Left lobe of liver (tissue), 2 donors: ENCODE measurements around the gene PCSK6. TPM values are rescaled to one million over a fixed set of nuclear protein-coding genes. Genes with fewer than 3 reads are reported as not detected.

Experiments used
- ATAC-seq: fragments of 200-7000 bp; cut with Tn5 transposase; one replicate; pipeline ENCODE4 v1.9.1; 2020; ENCODE audit warnings: mild to moderate bottlenecking, moderate library complexity
- DNase-seq: peaks from one replicate; pipeline ENCODE4 v3.0.0-alpha.2; 2020; ENCODE audit warnings: low spot score
- total RNA-seq: library from RNA; stranded (reverse); gene quantifications from one replicate; pipeline ENCODE4 v1.2.1, GENCODE V29; 2021
- donor health status: DM: no; HTN: no; CAD: no; lungs with moderate emphysema.
- donor health status: DM: no; HTN: yes; CAD: no.

The PCSK6 gene
- total RNA-seq, 1 donor from 2014 or later, result 180 TPM

DNA sequence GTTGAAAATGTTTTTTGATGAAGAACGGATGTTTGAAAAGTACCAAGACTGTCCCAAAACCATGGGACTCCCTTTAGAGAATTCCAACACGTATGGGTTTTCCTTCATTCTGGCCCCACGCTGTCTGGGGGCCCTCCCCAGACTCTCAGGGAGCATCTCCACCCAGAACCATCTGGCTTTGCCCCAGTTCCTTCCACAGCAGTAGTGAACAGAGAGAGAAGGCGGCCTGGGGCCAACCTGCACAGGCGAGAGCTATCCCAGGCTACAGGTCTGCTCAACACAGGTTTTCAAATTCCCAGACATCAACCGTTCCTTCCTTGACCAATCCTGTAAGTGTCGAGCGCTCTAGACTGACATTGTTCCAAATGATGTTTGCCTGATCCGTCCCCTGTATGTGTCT lies 101.9 kb downstream of the PCSK6 start:
- no peak for ATAC-seq
- DNase-seq, result no peak

DNA sequence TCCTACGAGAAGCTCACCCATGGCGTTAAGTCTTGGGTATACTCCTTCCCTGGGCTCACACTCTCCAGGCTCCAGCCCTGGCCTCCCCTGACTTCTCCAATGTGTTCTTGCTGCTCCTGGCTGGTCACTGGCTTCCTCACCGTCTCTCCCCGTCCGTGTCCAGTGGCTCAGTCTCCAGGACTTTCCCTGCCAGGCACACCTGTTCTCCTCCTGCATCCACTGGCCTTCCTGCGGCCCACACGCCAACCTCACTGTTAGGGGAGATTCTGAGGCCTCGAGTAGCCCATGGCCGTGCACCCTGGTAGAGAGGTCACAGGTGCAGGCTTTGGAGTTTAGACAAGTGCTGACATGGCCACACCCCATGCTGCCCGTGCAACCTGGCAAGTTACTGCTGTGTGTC lies 102.5 kb downstream of the PCSK6 start:
- ATAC-seq (no peak), DNase-seq (no peak)

DNA sequence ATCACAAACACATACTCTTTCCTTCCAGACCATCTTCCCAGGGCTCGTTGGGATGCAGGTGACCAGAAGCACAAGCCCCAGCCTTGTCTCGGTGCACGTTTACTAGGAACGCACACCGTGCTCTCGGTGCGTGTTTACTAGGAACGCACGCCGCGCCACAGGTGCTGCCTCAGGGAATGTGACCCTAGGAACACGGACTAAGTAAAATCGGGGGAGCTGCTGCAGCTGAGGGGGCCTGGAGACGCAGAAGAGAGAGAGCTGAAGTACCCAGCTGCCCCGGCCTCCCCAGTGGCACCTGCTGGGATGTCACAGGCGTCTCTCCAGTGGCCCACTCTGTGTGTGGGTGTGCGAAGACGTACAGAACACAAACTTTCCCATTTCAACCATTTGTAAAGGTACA lies 103.5 kb downstream of the PCSK6 start:
- DNase-seq, result no peak
- ATAC-seq, result no peak

DNA sequence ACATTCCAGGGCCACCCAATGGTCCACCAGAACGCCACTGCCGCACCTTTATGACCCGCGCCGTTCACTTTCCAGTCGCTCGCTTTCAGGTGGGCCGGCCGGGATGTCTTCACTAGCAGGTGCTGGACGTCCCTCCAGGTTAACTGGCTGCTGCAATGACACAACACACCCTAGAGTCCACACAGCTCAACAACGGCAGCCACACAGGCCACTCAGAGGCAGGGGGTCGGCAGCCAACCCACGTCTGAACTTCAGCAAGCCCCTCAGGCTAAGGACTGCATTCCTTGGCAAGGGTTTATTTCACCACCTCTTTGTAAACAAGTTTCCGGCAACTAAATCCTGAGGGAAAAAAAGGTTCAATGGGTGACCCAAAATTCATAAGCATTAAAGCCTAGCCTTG lies 105.2 kb downstream of the PCSK6 start:
- no peak for DNase-seq
- no peak for ATAC-seq

DNA sequence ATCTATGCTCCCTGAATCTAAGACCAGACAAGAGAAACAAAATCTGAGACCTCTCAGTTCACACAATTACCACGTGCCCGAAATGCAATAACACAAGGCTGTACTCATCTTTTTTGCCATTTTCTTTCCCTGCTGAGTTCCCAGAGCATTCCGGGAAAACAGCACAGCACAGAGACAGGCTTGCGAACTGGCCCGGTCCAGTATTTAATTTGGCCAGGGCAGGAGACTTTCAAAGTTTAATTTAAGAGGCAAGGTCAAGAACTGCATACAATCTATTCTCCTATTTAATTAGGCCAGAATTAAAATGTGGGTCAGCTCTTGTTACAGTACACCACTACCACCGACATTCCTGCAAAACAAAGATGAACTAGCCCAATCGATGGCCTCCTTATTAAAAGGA lies 107.0 kb downstream of the PCSK6 start:
- ATAC-seq (peak; percentile 74), DNase-seq (peak; percentile 60)

DNA sequence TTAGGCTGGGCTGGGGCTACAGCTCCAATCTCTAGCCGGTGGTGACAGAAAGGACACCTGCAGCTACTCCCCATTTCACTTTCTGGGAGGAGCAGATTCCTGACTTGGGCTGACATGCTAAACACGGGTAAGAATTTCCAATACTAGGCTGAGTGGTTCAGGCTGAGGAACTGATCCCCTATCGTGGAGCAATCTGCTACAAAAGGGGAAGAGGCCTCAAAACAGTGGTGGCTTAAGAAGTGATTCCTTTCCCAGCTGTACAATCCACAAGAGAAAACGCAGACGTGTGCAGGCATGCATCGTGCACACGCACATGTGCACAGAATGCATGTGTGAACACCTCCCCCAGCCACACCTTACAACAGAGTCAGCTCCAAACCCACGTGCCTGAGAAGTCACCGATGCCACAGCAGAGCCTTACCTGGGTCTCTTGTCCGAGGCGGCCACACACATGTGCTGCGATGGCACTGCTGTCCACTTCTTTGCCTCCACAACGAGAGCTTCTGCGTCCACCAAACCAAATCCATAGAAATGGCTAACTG lies 107.8 kb downstream of the PCSK6 start:
- DNase-seq, result no peak
- no peak for ATAC-seq

DNA sequence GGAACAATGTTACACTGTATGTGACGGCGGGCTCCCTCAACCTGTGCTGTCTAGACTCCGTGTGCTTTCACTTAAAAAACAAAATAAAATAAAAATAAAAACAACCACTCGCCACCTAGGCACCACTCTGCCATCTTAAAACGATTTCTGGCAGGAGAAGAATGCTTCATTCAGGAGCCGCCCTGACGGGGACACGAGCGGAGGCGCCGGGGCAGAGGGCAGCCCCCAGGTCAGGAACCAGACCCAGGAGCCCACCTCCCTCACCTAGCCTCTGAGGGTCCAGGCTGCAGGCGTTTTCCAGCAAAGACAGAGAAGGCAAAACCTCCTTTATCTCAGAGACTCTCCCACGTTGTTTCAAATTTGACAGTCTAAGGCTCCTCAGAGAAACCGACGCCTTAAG lies 109.4 kb downstream of the PCSK6 start:
- no peak for ATAC-seq
- no peak for DNase-seq

DNA sequence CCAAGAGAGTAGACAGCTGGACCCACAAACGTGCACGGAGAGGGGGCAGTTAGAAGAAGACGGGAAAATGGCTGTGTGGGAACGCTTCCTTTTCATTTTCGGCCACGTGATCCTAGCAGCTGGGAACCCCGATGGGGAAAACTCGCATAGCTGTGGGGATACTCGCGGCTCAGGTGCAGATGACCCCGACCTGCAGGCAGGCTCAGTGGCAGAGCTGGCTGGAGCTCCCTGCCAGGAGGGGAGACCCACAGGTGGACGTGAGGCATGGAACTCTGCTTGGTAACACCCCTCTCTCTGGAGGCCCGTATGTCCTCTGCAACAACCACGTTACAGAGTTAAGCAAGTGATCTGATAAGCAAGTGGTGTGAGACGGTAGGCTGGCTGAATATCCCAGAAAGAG lies 109.9 kb downstream of the PCSK6 start:
- no peak for DNase-seq
- ATAC-seq, result no peak

DNA sequence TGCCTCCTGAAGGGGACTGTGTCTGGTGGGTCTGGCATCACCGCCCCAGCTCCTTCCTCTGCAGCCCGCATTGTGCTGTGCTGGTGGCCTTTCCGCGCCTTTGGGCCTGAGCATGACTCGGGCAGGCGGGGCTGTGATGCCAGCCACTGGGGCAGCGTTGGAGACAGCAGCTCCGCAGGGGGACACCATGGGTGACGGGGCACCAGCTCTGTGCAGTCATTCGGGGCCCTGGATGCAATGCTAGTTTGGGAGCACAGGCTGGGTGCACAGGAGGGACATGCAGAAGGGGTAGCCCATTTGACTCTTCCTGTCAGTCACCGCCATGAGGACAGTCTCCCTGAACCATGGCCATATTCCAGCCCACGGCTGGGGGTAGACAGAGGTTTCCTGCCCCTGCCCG lies 110.6 kb downstream of the PCSK6 start:
- DNase-seq (no peak), ATAC-seq (no peak)

DNA sequence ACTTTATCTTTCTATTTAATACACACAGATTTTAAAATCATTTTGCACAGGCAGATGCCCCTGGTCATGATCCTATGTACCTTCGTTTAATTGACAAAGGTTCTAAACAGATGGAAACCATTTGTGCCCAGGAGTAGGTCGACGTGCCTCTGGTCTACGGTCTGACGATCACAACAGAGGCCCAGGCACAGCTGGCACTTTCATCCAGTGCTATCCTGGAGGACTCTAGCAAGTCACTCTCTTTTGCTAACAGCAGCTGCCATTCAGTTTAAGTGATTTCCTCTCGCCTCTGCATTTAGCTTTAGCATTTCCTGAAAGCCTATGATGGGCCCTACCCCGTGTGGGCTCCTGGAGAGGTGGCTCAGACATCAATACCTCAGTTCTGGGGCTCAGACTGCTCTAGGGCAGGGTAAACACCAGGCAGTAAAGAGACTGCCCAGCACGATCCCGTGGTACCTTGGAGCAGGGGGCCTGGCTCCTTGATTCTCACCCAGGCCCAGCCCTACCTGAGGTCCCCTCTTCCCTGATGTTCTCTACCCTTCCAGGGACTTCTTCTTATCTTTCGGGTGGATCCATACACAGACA lies 111.2 kb downstream of the PCSK6 start:
- DNase-seq (no peak), ATAC-seq (no peak)

DNA sequence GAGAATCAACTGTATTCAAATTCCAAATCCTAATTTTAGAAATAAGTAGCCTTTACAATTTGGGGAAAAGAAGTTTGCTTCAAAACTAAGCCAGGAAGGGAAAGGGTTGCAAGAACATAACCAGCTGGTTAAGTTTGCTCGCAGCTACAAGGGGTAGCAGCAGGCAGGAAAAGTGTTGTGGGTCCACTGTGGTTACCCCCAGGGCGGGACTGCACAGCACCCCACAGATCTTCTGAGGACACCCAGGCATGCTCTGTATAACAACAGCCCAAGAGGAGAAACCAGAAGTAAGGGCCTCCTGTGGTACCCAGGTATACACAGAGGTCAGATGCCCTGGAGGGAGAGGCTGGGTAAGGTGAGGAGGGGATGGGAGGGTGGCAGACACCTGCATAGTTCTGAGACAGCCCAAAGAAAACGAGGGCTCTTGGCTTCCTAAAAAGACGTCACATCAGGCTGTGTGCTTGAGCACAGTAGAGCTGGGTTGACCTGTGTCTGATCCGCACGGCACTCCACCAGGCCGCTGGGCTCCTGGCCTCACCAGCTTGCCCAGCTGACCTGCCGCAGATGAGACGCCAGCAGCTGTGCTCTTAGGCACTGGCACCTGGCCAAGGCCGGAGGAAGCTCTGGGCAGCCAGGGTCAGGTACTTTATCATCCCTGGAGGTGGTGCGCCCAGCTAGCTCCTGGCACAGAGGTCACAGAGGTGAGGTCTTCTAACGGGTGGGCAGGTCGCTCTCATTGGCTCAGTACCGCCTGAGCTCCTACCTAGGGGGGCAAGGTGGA lies 112.7 kb downstream of the PCSK6 start:
- ATAC-seq (peak; percentile 85), DNase-seq (peak; percentile 76)

DNA sequence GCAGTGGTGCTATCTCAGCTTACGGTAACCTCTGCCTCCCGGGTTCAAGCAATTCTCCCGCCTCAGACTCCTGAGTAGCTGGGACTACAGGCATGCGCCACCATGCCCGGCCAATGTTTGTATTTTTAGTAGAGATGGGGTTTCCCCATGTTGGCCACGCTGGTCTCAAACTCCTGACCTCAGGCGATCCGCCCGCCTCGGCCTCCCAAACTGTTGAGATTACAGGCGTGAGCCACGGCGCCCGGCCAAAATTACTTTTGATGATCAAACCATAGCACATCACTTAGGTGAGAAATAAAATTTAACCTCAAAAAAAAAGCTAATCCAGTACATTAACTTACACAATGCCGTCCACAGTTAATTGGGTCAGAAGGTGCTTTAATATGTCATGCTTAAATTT lies 114.5 kb downstream of the PCSK6 start:
- ATAC-seq (peak; percentile 2), DNase-seq (peak; percentile 62)

DNA sequence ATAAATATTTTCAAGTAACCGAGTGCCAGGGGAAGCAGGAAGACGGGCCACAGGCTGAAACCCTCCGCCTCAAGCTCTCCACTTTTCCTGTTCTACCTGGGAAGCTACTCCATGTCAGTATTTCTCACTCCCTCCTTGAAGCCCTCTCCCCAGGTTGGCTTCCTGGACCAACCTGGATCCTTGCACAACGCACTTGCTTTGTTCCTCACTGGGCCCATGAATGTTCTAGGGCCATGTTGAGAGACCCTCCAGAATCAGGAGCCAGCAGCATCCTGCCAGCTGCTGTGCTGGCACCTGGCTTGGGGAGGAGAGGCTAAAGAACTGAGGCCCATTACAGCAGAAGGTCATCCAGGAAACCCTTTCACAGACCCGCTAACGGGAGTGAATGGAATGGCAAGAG lies 115.2 kb downstream of the PCSK6 start:
- DNase-seq (no peak), ATAC-seq (no peak)

DNA sequence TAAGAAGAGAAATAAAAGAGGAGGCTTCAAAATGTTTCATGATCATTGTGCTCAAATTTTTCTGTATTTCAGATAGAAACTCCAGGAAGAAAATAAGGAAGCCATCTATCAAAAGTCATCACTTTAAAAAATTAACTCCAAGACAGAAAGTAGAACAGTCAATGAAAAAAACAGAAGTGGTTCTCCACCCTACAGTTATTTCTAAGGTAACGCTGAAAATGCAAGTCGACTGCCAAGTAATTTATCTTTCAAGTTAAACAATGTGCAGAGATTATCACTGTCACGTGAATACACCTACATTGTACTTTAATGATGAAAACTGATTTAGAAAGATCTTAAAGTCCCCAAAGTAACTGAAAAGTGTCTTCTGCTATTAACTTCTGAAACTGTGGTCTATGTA lies 115.9 kb downstream of the PCSK6 start:
- DNase-seq, result no peak
- ATAC-seq, result no peak

DNA sequence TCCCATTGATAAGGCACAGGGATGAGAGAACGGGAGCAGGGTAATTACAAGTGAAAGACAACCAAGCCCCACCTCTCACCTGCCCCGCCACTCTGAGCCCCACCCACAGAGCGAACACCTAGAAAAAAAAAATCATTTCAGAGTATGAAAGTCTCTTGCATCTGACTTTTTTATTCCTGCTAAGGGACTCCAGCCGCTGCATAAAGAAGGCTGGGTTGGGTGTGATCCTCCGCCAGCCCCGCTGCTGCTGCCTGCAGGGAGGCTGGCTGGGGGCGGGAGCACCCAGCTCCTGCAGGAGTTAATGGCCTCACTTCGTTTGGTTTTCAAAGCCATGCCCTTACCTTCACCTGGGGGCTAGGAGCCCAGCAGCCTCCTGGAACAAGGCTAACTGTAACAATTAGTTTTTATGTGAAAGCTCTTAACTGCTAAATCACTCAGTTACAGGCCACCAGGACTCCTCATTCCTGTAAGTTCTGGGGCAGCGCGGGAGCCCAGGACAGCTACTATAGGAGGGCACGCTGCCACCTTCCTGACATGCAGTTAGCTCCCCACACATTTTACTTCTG lies 116.5 kb downstream of the PCSK6 start:
- ATAC-seq, result no peak

DNA sequence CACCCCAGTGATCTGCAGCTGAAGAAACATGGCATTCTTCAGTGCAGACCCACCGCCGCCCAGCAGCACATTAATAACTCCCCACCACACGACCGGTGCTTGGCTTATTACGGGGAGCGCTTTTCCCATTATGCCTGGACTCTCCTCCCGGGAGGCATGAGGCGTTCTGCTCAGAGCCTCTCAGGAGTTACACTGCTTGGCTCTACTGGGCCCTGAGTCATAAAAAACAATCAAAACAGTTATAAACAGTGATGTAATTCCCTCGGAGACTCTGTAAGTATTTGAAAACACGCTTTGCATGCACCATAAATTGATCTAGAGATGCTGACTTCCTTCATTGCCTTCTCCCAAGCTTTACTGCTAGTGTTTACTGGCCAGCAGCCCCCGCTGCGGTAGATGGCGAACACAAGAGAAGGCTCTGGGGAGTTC lies 117.3 kb downstream of the PCSK6 start:
- ATAC-seq, result no peak
- DNase-seq, result no peak

More for the DNA sequence above, 116.5 kb downstream of the PCSK6 start:
- no peak for DNase-seq

DNA sequence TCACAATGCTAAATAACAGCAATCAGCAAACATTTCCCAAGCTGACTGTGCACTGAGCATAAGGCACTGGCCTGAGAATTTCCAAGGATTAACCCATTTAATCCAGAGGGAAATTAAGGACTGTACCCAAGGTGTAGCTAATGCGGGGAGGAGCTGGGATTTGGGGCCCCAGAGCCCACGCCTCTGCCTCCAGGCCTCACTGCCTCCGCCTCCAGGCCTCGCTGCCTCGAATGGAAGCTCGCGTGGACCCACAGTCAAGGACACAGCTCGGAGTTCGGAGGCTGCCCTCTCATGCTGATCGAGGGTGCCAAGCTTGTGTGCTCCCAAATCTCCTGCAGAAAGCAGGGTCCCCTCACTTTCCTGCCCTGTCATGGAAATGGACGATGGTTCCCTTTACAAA lies 118.0 kb downstream of the PCSK6 start:
- no peak for ATAC-seq
- DNase-seq, result no peak

DNA sequence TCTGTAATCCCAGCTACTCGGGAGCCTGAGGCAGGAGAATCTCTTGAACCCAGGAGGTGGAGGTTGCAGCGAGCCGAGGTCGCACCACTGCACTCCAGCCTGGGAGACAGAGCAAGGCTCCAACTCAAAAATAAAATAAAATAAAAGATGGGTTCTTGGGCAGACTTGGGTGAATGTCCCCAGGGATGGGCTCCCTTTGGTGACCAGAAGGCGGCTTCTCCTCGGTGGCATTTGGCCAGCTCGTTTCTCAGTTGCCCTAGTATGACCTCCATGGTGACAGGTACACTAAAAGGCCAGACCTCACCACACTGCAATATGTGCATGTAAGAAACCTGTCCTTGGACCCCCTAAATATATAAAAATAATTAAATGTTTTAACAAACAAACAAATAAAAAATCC lies 118.4 kb downstream of the PCSK6 start:
- no peak for DNase-seq
- ATAC-seq, result no peak

DNA sequence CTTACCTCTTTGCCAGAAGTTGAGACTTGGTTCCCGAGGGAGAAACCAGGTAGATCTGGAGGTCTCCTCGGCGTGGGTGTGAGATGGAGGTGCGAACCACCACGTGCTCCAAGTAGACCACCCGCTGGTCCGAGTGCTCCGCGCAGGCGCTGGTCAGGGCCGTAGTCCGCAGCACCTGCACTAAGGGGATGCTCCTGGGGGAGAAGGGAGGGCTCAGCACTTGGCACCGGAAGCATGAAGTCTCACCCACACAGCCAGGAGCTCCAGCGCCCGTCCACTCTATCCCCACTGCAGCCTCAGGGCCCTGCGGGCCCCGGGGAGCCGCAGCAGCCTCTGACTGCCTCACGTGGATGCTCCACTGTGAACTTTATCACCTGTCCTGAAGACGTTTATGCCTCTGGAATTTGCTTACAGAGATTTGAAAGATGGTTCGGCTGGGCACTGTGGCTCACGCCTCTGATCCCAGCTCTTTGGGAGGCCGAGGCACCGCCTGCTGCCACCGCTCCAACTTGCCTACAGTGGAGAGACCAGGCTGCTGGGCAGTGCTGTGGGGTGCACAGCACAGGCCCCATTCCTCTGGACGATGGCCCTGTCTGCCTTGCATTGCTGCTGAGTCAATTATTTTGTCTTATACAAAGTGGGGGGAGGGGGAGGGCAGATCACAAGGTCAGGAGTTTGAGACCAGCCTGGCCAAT lies 119.0 kb downstream of the PCSK6 start:
- peak; percentile 40 for DNase-seq
- ATAC-seq, result no peak

DNA sequence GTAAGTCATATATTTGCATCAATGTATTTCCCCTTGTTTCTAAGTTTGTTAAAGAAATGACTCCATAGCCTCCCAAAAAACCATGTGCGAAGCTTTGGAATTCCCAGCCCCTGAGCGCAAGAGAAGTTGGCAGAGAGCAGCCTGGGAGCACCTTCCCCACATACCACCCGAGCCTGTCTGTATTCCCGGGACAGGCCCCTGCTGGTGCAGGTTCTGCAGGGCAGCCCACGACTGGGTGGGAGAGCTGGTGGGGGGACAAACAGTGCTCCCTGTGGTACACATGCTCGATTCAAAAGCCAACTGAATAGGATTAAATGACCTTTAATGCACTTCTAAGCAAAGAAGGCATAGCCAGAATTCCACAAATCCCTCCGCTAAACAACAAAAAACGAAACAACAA lies 119.8 kb downstream of the PCSK6 start:
- peak; percentile 34 for DNase-seq
- ATAC-seq, result no peak

DNA sequence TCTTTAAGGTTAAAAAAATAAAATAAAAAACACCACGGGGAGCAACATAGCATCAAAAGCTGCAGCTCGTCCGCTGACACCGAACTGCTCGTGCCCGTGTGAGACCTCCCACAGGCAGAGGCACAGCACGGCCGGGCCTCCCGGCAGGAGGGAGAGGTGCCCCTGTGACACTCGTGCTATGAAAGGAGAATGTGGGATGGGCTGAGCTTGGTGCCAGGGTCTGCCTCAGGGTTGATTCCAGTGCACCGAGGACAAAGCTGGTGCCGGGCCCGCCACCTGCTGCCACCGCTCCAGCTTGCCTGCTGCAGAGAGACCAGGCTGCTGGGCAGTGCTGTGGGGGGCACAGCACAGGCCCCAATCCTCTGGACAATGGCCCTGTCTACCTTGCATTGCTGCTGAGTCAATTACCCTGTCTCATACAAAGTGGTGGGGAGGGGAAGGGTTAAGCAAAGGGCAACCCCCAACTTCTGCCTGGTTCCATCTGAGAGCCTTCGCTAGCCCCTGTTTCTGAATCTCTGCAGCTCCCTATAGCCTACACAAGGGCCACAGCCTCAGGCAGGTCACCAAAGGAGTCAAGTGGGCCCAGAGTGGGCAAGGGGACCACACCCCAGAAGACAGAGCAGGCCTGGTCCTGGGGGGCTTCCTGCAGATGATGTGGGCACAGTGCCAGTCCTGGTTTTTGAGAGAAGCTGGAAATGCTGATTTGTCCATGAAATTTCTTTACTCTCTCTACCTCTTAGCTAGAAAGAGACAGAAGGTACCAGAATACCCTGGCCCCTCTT lies 120.5 kb downstream of the PCSK6 start:
- no peak for ATAC-seq
- peak; percentile 35 for DNase-seq
